Measurements from ENCODE around the gene RUSF1. TPM values are rescaled to one million over a fixed set of nuclear protein-coding genes. Genes with fewer than 3 reads are reported as not detected.
"Not testable (repeated sequence)": the region's sequence is repeated elsewhere in the genome, so short reads cannot be mapped to it uniquely, and the experiment has no call there.

The RUSF1 gene
- total and polyA plus RNA-seq, 4 donors: 45.0 to 102 (median 65.0) TPM

DNA sequence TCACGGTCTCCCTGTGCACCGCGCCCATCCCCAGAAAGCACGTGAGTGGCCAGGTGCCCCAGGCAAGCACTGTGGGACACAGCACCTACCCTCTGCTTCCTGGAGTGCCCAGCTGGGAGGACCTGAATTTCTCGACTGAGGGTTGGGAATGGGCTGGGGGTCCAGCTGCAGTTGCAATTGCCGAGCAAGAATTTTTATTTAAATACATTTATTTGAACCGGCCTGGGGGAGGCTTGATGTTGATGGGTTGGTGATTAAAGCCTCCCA is 19.0 kb downstream of the RUSF1 start:
- H3K4me1 ChIP-seq (ENCODE audit: control insufficient read depth, insufficient read depth, low read length): peaks cover 29% of the 10 kb centered on the region
- H3K9me3 ChIP-seq (ENCODE audit: control insufficient read depth, insufficient read depth, low read length): no peaks in the 10 kb centered on the region
- no peak overlapping the region for H3K27ac ChIP-seq (ENCODE audit: low read depth, low read length)
- 73% methylated on average over 4 of the region's 7 CpGs for WGBS (ENCODE audit: insufficient coverage)
- no peak overlapping the region for H3K4me3 ChIP-seq (ENCODE audit: low read depth, low read length)
- peaks cover 21% of the 10 kb centered on the region for H3K27me3 ChIP-seq (ENCODE audit: control insufficient read depth, insufficient read depth, low read length)
- DNase-seq (ENCODE audit: low read depth in 4 of 6, low spot score in 6 of 6): no peak
- H3K36me3 ChIP-seq (ENCODE audit: control insufficient read depth, insufficient read depth, low read length): peaks cover 54% of the 10 kb centered on the region

- no peak overlapping the region for H3K27ac ChIP-seq (ENCODE audit: low read depth, low read length)
- no peaks in the 10 kb centered on the region for H3K9me3 ChIP-seq (ENCODE audit: control insufficient read depth, insufficient read depth, low read length)
- 22% methylated on average over 77 of the region's 77 CpGs for WGBS (ENCODE audit: insufficient coverage)
- H3K4me1 ChIP-seq (ENCODE audit: control insufficient read depth, insufficient read depth, low read length): peaks cover 29% of the 10 kb centered on the region
- DNase-seq (ENCODE audit: low read depth in 4 of 6, low spot score in 6 of 6): peak in 2 of 6 donors; percentile 41 to 47
- H3K4me3 ChIP-seq (ENCODE audit: low read depth, low read length): peak overlapping the region; percentile 42
- H3K27me3 ChIP-seq (ENCODE audit: control insufficient read depth, insufficient read depth, low read length): peaks cover 21% of the 10 kb centered on the region
- peaks cover 48% of the 10 kb centered on the region for H3K36me3 ChIP-seq (ENCODE audit: control insufficient read depth, insufficient read depth, low read length)
These were observed 19.5 kb downstream of the RUSF1 start for GRCh38 chr16:31488468-31489297.

DNA sequence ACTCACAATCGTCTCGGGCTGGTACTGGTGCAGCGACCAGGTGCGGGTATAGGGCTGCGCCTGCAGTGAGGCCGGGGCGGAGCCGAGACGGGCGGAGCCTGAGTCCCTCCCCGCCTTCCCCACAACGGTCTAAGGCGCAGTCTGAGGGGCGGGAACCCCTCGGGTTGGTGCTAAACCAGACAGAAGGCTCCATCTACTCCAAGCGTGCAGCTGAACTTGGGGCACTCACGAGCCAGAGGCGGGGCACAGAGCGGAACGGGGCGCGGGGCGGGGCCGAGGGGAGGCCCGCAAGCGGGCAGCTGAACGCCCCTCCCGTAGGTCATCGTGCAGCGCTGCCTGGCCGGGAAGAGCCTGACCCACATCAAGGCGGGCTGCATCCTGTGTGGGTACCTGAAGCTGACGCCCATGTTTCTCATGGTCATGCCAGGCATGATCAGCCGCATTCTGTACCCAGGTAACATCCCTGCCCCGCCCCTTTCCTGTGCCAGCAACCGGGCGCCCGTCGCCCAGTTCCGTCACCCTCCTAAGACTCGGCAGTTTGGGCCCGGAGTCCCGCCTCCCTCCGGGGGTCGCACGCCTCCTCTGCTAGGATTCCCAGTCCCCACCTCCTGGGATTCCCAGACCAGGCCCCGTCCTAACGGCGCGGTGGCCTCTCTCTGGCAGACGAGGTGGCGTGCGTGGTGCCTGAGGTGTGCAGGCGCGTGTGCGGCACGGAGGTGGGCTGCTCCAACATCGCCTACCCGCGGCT is 20.3 kb downstream of the RUSF1 start:
- peaks cover 21% of the 10 kb centered on the region for H3K27me3 ChIP-seq (ENCODE audit: control insufficient read depth, insufficient read depth, low read length)
- DNase-seq (ENCODE audit: low read depth in 4 of 6, low spot score in 6 of 6): peak in 2 of 6 donors; percentile 68 to 85
- peak overlapping the region; percentile 42 for H3K4me3 ChIP-seq (ENCODE audit: low read depth, low read length)
- H3K27ac ChIP-seq (ENCODE audit: low read depth, low read length): no peak overlapping the region
- H3K9me3 ChIP-seq (ENCODE audit: control insufficient read depth, insufficient read depth, low read length): no peaks in the 10 kb centered on the region
- WGBS (ENCODE audit: insufficient coverage): 0% methylated on average over 60 of the region's 60 CpGs
- H3K36me3 ChIP-seq (ENCODE audit: control insufficient read depth, insufficient read depth, low read length): peaks cover 40% of the 10 kb centered on the region
- peaks cover 29% of the 10 kb centered on the region for H3K4me1 ChIP-seq (ENCODE audit: control insufficient read depth, insufficient read depth, low read length)

DNA sequence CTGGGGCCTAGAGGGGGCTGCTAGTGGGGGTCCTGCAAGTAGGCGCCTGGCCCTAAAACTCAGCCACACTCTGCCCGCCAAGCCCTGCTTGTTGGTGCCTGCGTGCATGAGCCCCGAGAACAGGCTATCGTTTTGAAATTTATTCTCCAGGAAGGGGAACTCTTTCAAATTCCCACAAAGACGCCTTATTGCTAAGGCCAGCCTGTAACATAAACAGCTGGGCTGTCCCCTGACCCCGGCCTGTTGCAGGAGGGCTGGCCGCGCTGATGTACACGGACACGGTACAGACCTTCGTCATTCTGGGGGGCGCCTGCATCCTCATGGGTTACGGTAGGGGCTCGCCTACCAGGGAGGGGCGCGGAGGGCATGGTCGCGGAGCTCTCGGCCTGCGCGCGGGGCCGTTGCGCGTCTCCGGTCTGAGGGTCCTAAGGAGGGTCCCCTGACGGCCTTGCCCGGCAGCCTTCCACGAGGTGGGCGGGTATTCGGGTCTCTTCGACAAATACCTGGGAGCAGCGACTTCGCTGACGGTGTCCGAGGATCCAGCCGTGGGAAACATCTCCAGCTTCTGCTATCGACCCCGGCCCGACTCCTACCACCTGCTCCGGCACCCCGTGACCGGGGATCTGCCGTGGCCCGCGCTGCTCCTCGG is 21.0 kb downstream of the RUSF1 start:
- H3K4me3 ChIP-seq (ENCODE audit: low read depth, low read length): peak overlapping the region; percentile 42
- peaks cover 21% of the 10 kb centered on the region for H3K27me3 ChIP-seq (ENCODE audit: control insufficient read depth, insufficient read depth, low read length)
- peaks cover 33% of the 10 kb centered on the region for H3K36me3 ChIP-seq (ENCODE audit: control insufficient read depth, insufficient read depth, low read length)
- no peak overlapping the region for H3K27ac ChIP-seq (ENCODE audit: low read depth, low read length)
- peaks cover 29% of the 10 kb centered on the region for H3K4me1 ChIP-seq (ENCODE audit: control insufficient read depth, insufficient read depth, low read length)
- H3K9me3 ChIP-seq (ENCODE audit: control insufficient read depth, insufficient read depth, low read length): no peaks in the 10 kb centered on the region
- WGBS (ENCODE audit: insufficient coverage): 3% methylated on average over 48 of the region's 48 CpGs
- no peak for DNase-seq (ENCODE audit: low read depth in 4 of 6, low spot score in 6 of 6)

DNA sequence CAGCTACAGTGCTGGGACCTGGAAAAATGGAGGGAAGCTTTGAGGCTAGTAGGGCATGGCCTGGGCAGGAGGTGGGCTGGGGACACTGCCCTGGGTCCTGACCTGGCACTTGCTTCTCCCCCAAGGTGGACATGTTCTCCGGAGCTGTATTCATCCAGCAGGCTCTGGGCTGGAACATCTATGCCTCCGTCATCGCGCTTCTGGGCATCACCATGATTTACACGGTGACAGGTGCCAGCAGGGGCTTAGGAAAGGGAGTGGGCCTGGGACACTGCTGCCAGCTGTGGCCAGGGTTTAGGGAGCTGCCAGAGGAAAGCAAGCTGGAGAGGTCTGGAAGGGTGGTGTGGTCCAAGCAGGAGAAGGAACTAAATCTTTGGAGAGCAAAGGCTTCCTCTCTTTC is 22.1 kb downstream of the RUSF1 start:
- WGBS (ENCODE audit: insufficient coverage): 82% methylated on average over 3 of the region's 5 CpGs
- H3K4me3 ChIP-seq (ENCODE audit: low read depth, low read length): no peak overlapping the region
- DNase-seq (ENCODE audit: low read depth in 4 of 6, low spot score in 6 of 6): no peak
- peaks cover 22% of the 10 kb centered on the region for H3K36me3 ChIP-seq (ENCODE audit: control insufficient read depth, insufficient read depth, low read length)
- H3K9me3 ChIP-seq (ENCODE audit: control insufficient read depth, insufficient read depth, low read length): no peaks in the 10 kb centered on the region
- H3K4me1 ChIP-seq (ENCODE audit: control insufficient read depth, insufficient read depth, low read length): peaks cover 29% of the 10 kb centered on the region
- no peak overlapping the region for H3K27ac ChIP-seq (ENCODE audit: low read depth, low read length)
- peaks cover 21% of the 10 kb centered on the region for H3K27me3 ChIP-seq (ENCODE audit: control insufficient read depth, insufficient read depth, low read length)

- no peak overlapping the region for H3K4me3 ChIP-seq (ENCODE audit: low read depth, low read length)
- H3K9me3 ChIP-seq (ENCODE audit: control insufficient read depth, insufficient read depth, low read length): no peaks in the 10 kb centered on the region
- H3K27ac ChIP-seq (ENCODE audit: low read depth, low read length): no peak overlapping the region
- 90% methylated on average over 8 of the region's 17 CpGs for WGBS (ENCODE audit: insufficient coverage)
- no peak for DNase-seq (ENCODE audit: low read depth in 4 of 6, low spot score in 6 of 6)
- peaks cover 29% of the 10 kb centered on the region for H3K4me1 ChIP-seq (ENCODE audit: control insufficient read depth, insufficient read depth, low read length)
- peaks cover 17% of the 10 kb centered on the region for H3K36me3 ChIP-seq (ENCODE audit: control insufficient read depth, insufficient read depth, low read length)
- peaks cover 21% of the 10 kb centered on the region for H3K27me3 ChIP-seq (ENCODE audit: control insufficient read depth, insufficient read depth, low read length)
These were observed 22.6 kb downstream of the RUSF1 start for GRCh38 chr16:31485571-31485970.

DNA sequence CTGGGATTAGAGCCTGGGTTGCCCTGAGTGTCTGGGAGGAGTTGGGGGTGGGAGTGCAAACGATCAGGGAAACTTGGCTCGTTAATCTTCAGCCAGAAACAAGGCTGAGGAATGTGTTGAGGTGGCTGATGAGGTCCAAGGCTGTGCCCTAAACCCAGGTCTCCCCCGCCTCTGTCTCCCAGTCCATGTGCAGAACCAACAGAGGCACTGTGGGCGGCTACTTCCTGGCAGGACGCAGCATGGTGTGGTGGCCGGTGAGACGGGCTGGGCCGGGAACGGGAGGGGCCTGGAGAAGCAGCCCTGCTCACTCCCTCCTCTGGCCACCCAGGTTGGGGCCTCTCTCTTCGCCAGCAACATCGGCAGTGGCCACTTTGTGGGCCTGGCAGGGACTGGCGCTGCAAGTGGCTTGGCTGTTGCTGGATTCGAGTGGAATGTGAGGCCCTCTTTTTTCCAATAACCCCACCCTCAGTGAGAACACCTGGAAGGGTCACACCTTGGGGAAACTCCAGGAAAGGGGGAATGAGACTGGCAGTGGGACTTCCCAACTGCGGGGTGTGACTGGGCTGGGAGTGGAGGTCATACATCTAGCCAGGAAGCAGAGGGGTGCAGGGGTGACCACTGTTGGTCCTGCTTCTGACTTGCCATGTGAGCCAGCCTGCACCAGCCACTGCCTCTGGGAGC is 23.6 kb downstream of the RUSF1 start:
- H3K4me1 ChIP-seq (ENCODE audit: control insufficient read depth, insufficient read depth, low read length): peaks cover 29% of the 10 kb centered on the region

DNA sequence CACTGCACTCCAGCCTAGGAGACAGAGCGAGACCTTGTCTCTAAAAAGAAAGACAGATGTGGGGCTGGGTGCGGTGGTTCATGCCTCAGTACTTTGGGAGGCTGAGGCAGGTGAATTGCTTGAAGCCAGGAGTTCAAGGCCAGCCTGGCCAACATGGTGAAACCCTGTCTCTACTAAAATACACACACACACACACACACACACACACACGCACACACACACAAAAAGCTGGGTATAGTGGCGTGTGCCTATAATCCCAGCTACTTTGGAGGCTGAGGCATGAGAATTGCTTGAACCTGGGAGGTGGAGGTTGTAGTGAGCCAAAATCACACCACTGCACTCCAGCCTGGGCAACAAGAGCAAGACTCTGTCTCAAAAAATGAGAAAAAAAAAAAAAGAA is 24.1 kb downstream of the RUSF1 start:
- not testable (repeated sequence) for H3K4me3 ChIP-seq (ENCODE audit: low read depth, low read length); DNase-seq (ENCODE audit: low read depth in 4 of 6, low spot score in 6 of 6); H3K9me3 ChIP-seq (ENCODE audit: control insufficient read depth, insufficient read depth, low read length); H3K36me3 ChIP-seq (ENCODE audit: control insufficient read depth, insufficient read depth, low read length); H3K27ac ChIP-seq (ENCODE audit: low read depth, low read length)
- H3K4me1 ChIP-seq (ENCODE audit: control insufficient read depth, insufficient read depth, low read length): peaks cover 27% of the 10 kb centered on the region
- 100% methylated on average over 1 of the region's 4 CpGs for WGBS (ENCODE audit: insufficient coverage)
- peaks cover 23% of the 10 kb centered on the region for H3K27me3 ChIP-seq (ENCODE audit: control insufficient read depth, insufficient read depth, low read length)

More for the DNA sequence above, 23.6 kb downstream of the RUSF1 start:
- Histone ChIP-seq H3K27ac (ENCODE audit: low read depth, low read length) (no peak overlapping the region), H3K27me3 (ENCODE audit: control insufficient read depth, insufficient read depth, low read length) (peaks cover 21% of the 10 kb centered on the region), H3K4me3 (ENCODE audit: low read depth, low read length) (no peak overlapping the region), H3K9me3 (ENCODE audit: control insufficient read depth, insufficient read depth, low read length) (no peaks in the 10 kb centered on the region), H3K36me3 (ENCODE audit: control insufficient read depth, insufficient read depth, low read length) (peaks cover 8% of the 10 kb centered on the region)
- DNase-seq (ENCODE audit: low read depth in 4 of 6, low spot score in 6 of 6): no peak
- WGBS (ENCODE audit: insufficient coverage): 27% methylated on average over 11 of the region's 14 CpGs

DNA sequence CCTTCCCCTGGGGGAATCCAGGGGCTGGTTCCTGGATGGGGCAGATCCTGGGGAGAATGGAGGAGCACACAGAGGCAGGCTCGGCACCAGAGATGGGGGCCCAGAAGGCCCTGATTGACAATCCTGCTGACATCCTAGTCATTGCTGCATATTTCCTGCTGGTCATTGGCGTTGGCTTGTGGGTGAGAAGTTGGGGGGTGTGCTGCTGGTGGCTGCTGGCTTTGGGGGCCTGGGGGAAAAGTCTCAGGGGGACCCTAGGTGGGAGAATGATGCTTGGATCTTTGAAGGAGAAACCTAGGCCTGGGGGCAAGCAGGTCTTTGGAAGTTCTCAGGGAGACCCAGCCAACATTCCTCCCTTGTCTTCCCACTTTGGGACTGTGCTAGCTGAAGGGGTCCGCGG is 25.1 kb downstream of the RUSF1 start, which contains the start of gene SLC5A2:
TSS of gene SLC5A2 (plus strand) at position 43 of the 400 bp plus-strand sequence. CDS start at position 57, 14 bp downstream.
- Histone ChIP-seq H3K36me3 (ENCODE audit: control insufficient read depth, insufficient read depth, low read length) (peaks cover 3% of the 10 kb centered on the region), H3K4me1 (ENCODE audit: control insufficient read depth, insufficient read depth, low read length) (peaks cover 17% of the 10 kb centered on the region), H3K9me3 (ENCODE audit: control insufficient read depth, insufficient read depth, low read length) (no peaks in the 10 kb centered on the region), H3K27me3 (ENCODE audit: control insufficient read depth, insufficient read depth, low read length) (peaks cover 23% of the 10 kb centered on the region), H3K4me3 (ENCODE audit: low read depth, low read length) (no peak within 1 kb of the TSS), H3K27ac (ENCODE audit: low read depth, low read length) (no peak within 1 kb of the TSS)
- DNase-seq (ENCODE audit: low read depth in 4 of 6, low spot score in 6 of 6): no peak
- 77% methylated on average over 4 of the region's 4 CpGs for WGBS (ENCODE audit: insufficient coverage)
